Esophagus muscularis mucosa (tissue), 3 donors: ENCODE data around the gene MBD3.

Experiments used
- CTCF ChIP-seq, 3 experiments: fragments of 200-600 bp in 2 of 3; fragments of 450-650 bp in 1 of 3; sonication (generic) in 2 of 3; IDR thresholded peaks; one replicate each; pipeline ENCODE4 v1.5.1; 2017 to 2019; ENCODE audit warnings: antibody characterized with exemption in 3 of 3, mild to moderate bottlenecking in 2 of 3, moderate library complexity in 1 of 3
- POLR2A ChIP-seq: fragments of 450-650 bp; IDR thresholded peaks from one replicate; pipeline ENCODE4 v1.6.1; 2017; ENCODE audit warnings: antibody characterized with exemption, moderate library complexity, mild to moderate bottlenecking, low read depth

- TF ChIP-seq POLR2A (no peak), CTCF (IDR thresholded peaks at IDR 0.05) (no peak)
Measured at GRCh38 chr19:1585243-1585580, 7.5 kb downstream of the MBD3 start.
